IMR-90 (cell line): Measurements from ENCODE around the gene CDC42BPA. TPM values are rescaled to one million over a fixed set of nuclear protein-coding genes. Genes with fewer than 3 reads are reported as not detected.

ENCODE experiments used
- ATAC-seq: fragments of 200-7000 bp; cut with Tn5 transposase; 2 replicates; pipeline ENCODE4 v1.9.1; 2020; ENCODE audit warnings: low read depth, mild to moderate bottlenecking, moderate library complexity
- BruUV-seq: library from RNA; stranded (reverse); fragments of 400-500 nt; replicated peaks from 2 replicates; lab custom pipeline; 2021; lab: Mats Ljungman, UMichigan
- CTCF ChIA-PET: fragments of 300-600 bp; formaldehyde crosslinking; extraction: SDS; loops from one replicate; lab custom pipeline; 2021; ENCODE audit warnings: antibody characterized with exemption; lab: Yijun Ruan, JAX
- POLR2A ChIA-PET: fragments of 300-600 bp; sonication (Branson Sonifier 250); formaldehyde crosslinking; loops from one replicate; lab custom pipeline; 2022; ENCODE audit warnings: antibody characterized with exemption; ENCODE audit not compliant: unreplicated experiment; lab: Charles Lee
- DNase-seq: peaks from one replicate; pipeline ENCODE4 v3.0.0; 2013
- H2AFZ ChIP-seq: replicated peaks from 2 replicates; pipeline ENCODE3; 2013; ENCODE audit warnings: low read length, mild to moderate bottlenecking; ENCODE audit not compliant: poor library complexity
- H2AK5ac ChIP-seq: 2 replicates; pipeline ENCODE4 v1.6.1; 2013; ENCODE audit warnings: low read depth, low read length, inconsistent platforms
- H2AK9ac ChIP-seq: replicated peaks from 2 replicates; pipeline ENCODE3; 2013; ENCODE audit warnings: mild to moderate bottlenecking, low read depth, low read length, moderate library complexity; ENCODE audit not compliant: poor library complexity
- H2BK120ac ChIP-seq: 2 replicates; pipeline ENCODE4 v1.6.1; 2013; ENCODE audit warnings: low read depth, low read length, inconsistent platforms
- H2BK15ac ChIP-seq: 3 replicates; pipeline ENCODE4 v1.6.1; 2013; ENCODE audit warnings: low read depth, low read length, inconsistent platforms
- H2BK20ac ChIP-seq: 2 replicates; pipeline ENCODE4 v1.6.1; 2013; ENCODE audit warnings: low read depth, mild to moderate bottlenecking, inconsistent platforms, low read length, moderate library complexity
- H2BK5ac ChIP-seq: 2 replicates; pipeline ENCODE4 v1.6.1; 2013; ENCODE audit warnings: mild to moderate bottlenecking, low read depth, low read length, inconsistent platforms; ENCODE audit not compliant: poor library complexity, severe bottlenecking
- H3K14ac ChIP-seq: replicated peaks from 2 replicates; pipeline ENCODE4 v1.6.1; 2013; ENCODE audit warnings: low read depth, low read length, inconsistent platforms
- H3K18ac ChIP-seq: 2 replicates; pipeline ENCODE4 v1.6.1; 2013; ENCODE audit warnings: low read depth, low read length, control low read depth
- H3K23ac ChIP-seq: 2 replicates; pipeline ENCODE4 v1.6.1; 2013; ENCODE audit warnings: low read depth, low read length, inconsistent platforms
- H3K27ac ChIP-seq: 2 replicates; pipeline ENCODE4 v1.5.1; 2013; ENCODE audit warnings: mild to moderate bottlenecking, control low read depth, low read length; ENCODE audit not compliant: insufficient read depth
- H3K27me3 ChIP-seq: 2 replicates; pipeline ENCODE4 v1.6.1; 2013; ENCODE audit warnings: low read length; ENCODE audit not compliant: control insufficient read depth, insufficient read depth
- H3K36me3 ChIP-seq: 2 replicates; pipeline ENCODE4 v1.6.1; 2013; ENCODE audit warnings: low read length, mixed read lengths; ENCODE audit not compliant: control insufficient read depth, insufficient read depth
- H3K4ac ChIP-seq: 2 replicates; pipeline ENCODE4 v1.6.1; 2013; ENCODE audit warnings: low read depth, low read length, inconsistent platforms
- H3K4me1 ChIP-seq: 2 replicates; pipeline ENCODE4 v1.6.1; 2013; ENCODE audit warnings: low read length, mixed read lengths; ENCODE audit not compliant: control insufficient read depth, insufficient read depth
- H3K4me2 ChIP-seq: 2 replicates; pipeline ENCODE4 v1.6.1; 2013; ENCODE audit warnings: low read depth, mild to moderate bottlenecking, control low read depth, low read length, moderate library complexity
- H3K4me3 ChIP-seq: 2 replicates; pipeline ENCODE4 v1.5.1; 2013; ENCODE audit warnings: low read depth, mild to moderate bottlenecking, control low read depth, low read length, moderate library complexity; ENCODE audit not compliant: insufficient read depth
- H3K56ac ChIP-seq: 2 replicates; pipeline ENCODE4 v1.6.1; 2013; ENCODE audit warnings: low read length, inconsistent platforms; ENCODE audit not compliant: insufficient read depth; ENCODE audit errors: extremely low read depth
- H3K79me1 ChIP-seq, 2 experiments: 2 replicates each; pipeline ENCODE4 v1.6.1; 2013; ENCODE audit warnings: low read length in 2 of 2, inconsistent platforms in 1 of 2, low read depth in 1 of 2
- H3K9ac ChIP-seq: 2 replicates; pipeline ENCODE4 v1.6.1; 2013; ENCODE audit warnings: low read depth, low read length, control low read depth
- H3K9me1 ChIP-seq: 2 replicates; pipeline ENCODE4 v1.6.1; 2013; ENCODE audit warnings: low read length, inconsistent platforms; ENCODE audit not compliant: insufficient read depth
- H3K9me3 ChIP-seq: 2 replicates; pipeline ENCODE4 v1.6.1; 2013; ENCODE audit warnings: low read length; ENCODE audit not compliant: control insufficient read depth, insufficient read depth
- H4K20me1 ChIP-seq: 2 replicates; pipeline ENCODE4 v1.6.1; 2013; ENCODE audit warnings: low read length, inconsistent platforms; ENCODE audit not compliant: insufficient read depth
- H4K5ac ChIP-seq: 2 replicates; pipeline ENCODE4 v1.6.1; 2013; ENCODE audit warnings: mild to moderate bottlenecking, low read depth, low read length, control low read depth
- H4K8ac ChIP-seq, 2 experiments: 2 replicates each; pipeline ENCODE4 v1.6.1; 2013; ENCODE audit warnings: low read depth in 2 of 2, low read length in 2 of 2, control low read depth in 1 of 2, inconsistent platforms in 1 of 2
- H4K91ac ChIP-seq: 2 replicates; pipeline ENCODE4 v1.6.1; 2013; ENCODE audit warnings: low read depth, low read length, inconsistent platforms; ENCODE audit not compliant: insufficient read depth
- BHLHE40 ChIP-seq: fragments of 150-350 bp; IDR thresholded peaks from 2 replicates; pipeline ENCODE4 v1.6.1; 2016; ENCODE audit warnings: mild to moderate bottlenecking, low read depth, low read length
- CHD1 ChIP-seq: IDR thresholded peaks from 2 replicates; pipeline ENCODE4 v1.6.1; 2012; ENCODE audit warnings: low read depth, low read length, improper control_type of control experiment
- CTCF ChIP-seq: conservative IDR thresholded peaks from 2 replicates; pipeline ENCODE4 v1.5.1; 2012; ENCODE audit warnings: mild to moderate bottlenecking, low read depth, low read length, improper control_type of control experiment
- MAFK ChIP-seq: IDR thresholded peaks from 2 replicates; pipeline ENCODE4 v1.6.1; 2012; ENCODE audit warnings: low read depth, low read length, improper control_type of control experiment
- MAZ ChIP-seq: IDR thresholded peaks from 2 replicates; pipeline ENCODE4 v1.6.1; 2012; ENCODE audit warnings: low read depth, mild to moderate bottlenecking, low read length, improper control_type of control experiment, moderate library complexity, borderline replicate concordance
- NFE2L2 ChIP-seq: fragments of 150-350 bp; IDR thresholded peaks from 2 replicates; pipeline ENCODE4 v1.6.1; 2016; ENCODE audit warnings: low read depth, mild to moderate bottlenecking, low read length
- POLR2A ChIP-seq: IDR thresholded peaks from 2 replicates; pipeline ENCODE4 v1.6.1; 2012; ENCODE audit warnings: mild to moderate bottlenecking, low read depth, low read length
- RAD21 ChIP-seq: IDR thresholded peaks from 2 replicates; pipeline ENCODE4 v1.6.1; 2012; ENCODE audit warnings: low read length, improper control_type of control experiment
- RCOR1 ChIP-seq: IDR thresholded peaks from 2 replicates; pipeline ENCODE4 v1.6.1; 2012; ENCODE audit warnings: mild to moderate bottlenecking, low read length, improper control_type of control experiment; ENCODE audit not compliant: insufficient replicate concordance
- SMC3 ChIP-seq: fragments of 150-350 bp; IDR thresholded peaks from 2 replicates; pipeline ENCODE4 v1.6.1; 2016; ENCODE audit warnings: low read depth, mild to moderate bottlenecking, antibody characterized with exemption, low read length, moderate library complexity
- USF2 ChIP-seq: fragments of 150-350 bp; IDR thresholded peaks from 2 replicates; pipeline ENCODE4 v1.6.1; 2017; ENCODE audit warnings: mild to moderate bottlenecking, antibody characterized with exemption, low read length, low read depth
- WGBS, 2 experiments: methylation state at CpG; one replicate each; pipeline versions ENCODE4 v1.1.5 to v1.1.7; 2013; ENCODE audit warnings: missing lambda C conversion rate in 2 of 2; ENCODE audit not compliant: insufficient read length in 1 of 2; ENCODE audit errors: extremely low coverage in 2 of 2; 5-methylcytosine and 5-hydroxymethylcytosine counted together
- dilution Hi-C: fragments of 300-500 bp; cut with HindIII; formaldehyde crosslinking; loops from one replicate; pipeline ENCODE4 v1.14.3; 2018; ENCODE audit warnings: low sequenced_read_pairs; ENCODE audit not compliant: unreplicated experiment
- in situ Hi-C: fragments of 300-500 bp; cut with MboI; formaldehyde crosslinking; loops from 3 replicates; pipeline ENCODE4 v1.14.3; 2019; ENCODE audit warnings: low sequenced_read_pairs, inconsistent platforms, mixed read lengths
- intact Hi-C: fragments of 100-400 bp; cut with micrococcal nuclease; formaldehyde crosslinking; loops from 2 replicates; pipeline ENCODE4 v1.10.0; 2022
- polyA plus RNA-seq, 3 experiments: library from polyadenylated mRNA; depleted of rRNA; stranded (reverse); fragments of >200 nt; gene quantifications; 2 replicates each; pipeline ENCODE4 v1.2.3, GENCODE V29; 2012; ENCODE audit warnings: low replicate concordance in 1 of 3
- total RNA-seq: library from RNA; depleted of rRNA; stranded (reverse); fragments of >200 nt; gene quantifications from 2 replicates; pipeline ENCODE4 v1.2.3, GENCODE V29; 2012

Gene CDC42BPA
- total and polyA plus RNA-seq, 2 of the 4 experiments (the other 2 are of a cell fraction): 9.4 to 27.8 TPM

GRCh38 chr1:227125929-227126545 lies 192.3 kb downstream of the CDC42BPA start:
- dilution Hi-C loops: no loop called here
- Histone ChIP-seq H3K79me1 (peaks cover 5 to 15% of the 10 kb centered on the region in 2 experiments), H2BK15ac (no peak overlapping the region), H4K20me1 (no peaks in the 10 kb centered on the region), H2AFZ (no peak overlapping the region), H2AK9ac (no peak overlapping the region), H3K9ac (no peak overlapping the region), H2BK120ac (no peak overlapping the region), H3K4me3 (no peak overlapping the region), H3K27ac (no peak overlapping the region), H3K14ac (no peak overlapping the region), H3K18ac (no peak overlapping the region), H3K4ac (no peak overlapping the region), H2AK5ac (no peak overlapping the region), H3K27me3 (no peaks in the 10 kb centered on the region), H4K8ac (no peak overlapping the region), H3K9me3 (no peaks in the 10 kb centered on the region), H3K36me3 (peaks cover 6% of the 10 kb centered on the region; the same call in 1 of the 2 replicates), H3K23ac (no peak overlapping the region; the same call in 1 of the 2 replicates), H2BK5ac (no peak overlapping the region), H3K4me2 (no peak overlapping the region), H4K5ac (no peak overlapping the region), H4K91ac (no peak overlapping the region), H3K9me1 (peaks cover 8% of the 10 kb centered on the region), H3K4me1 (no peaks in the 10 kb centered on the region), H3K56ac (no peak overlapping the region), H2BK20ac (no peak overlapping the region)
- ChIA-PET CTCF (interaction anchor here (0.6 kb wide), 1 partner anchor 10 kb away, joined by 5 read pairs; no protein-coding TSS in a partner anchor), POLR2A (no interaction called here)
- TF ChIP-seq NFE2L2 (no peak), RCOR1 (no peak), POLR2A (no peak), RAD21 (no peak), USF2 (no peak), MAZ (no peak), CTCF (no peak), CHD1 (no peak), MAFK (no peak), BHLHE40 (no peak), SMC3 (no peak)
- 50% methylated on average over 2 of the region's 3 CpGs; no CpG with 5 or more reads in 1 of the 2 experiments for WGBS, 2 experiments
- intact Hi-C loops: no loop called here
- no TSS peak for BruUV-seq
- DNase-seq (no peak), ATAC-seq (no peak)
- in situ Hi-C loops: loop anchor here (25.0 kb wide), 1 partner anchor 311 kb away; no protein-coding TSS in a partner anchor
